ENCODE results near the gene RNASEH2C.
"Not testable (repeated sequence)": the region's sequence is repeated elsewhere in the genome, so short reads cannot be mapped to it uniquely, and the experiment has no call there.

The RNASEH2C gene

GRCh38 chr11:65720211-65720934 is at the start of gene RNASEH2C:
RNASEH2C (minus strand) TSS chr11:65720798; CDS start chr11:65720758, 40 bp downstream.
- peak; percentile 72 to 76 for DNase-seq

- DNase-seq = not testable (repeated sequence)
Measured at GRCh38 chr11:65767806-65768205, 47.2 kb upstream of the RNASEH2C start.

GRCh38 chr11:65767406-65767805 is 46.8 kb upstream of the RNASEH2C start:
- DNase-seq = no peak

- no peak for DNase-seq
Measured at GRCh38 chr11:65766535-65766934, 45.9 kb upstream of the RNASEH2C start.

GRCh38 chr11:65764434-65764833 is 43.8 kb upstream of the RNASEH2C start:
- DNase-seq = no peak

- DNase-seq = not testable (repeated sequence)
Measured at GRCh38 chr11:65762816-65763215, 42.2 kb upstream of the RNASEH2C start.

- DNase-seq = not testable (repeated sequence)
Measured at GRCh38 chr11:65762169-65762568, 41.6 kb upstream of the RNASEH2C start.

GRCh38 chr11:65745049-65745448 is 24.5 kb upstream of the RNASEH2C start:
- DNase-seq = no peak

GRCh38 chr11:65744699-65745042 is 24.1 kb upstream of the RNASEH2C start:
- no peak for DNase-seq

- peak; percentile 5 to 39 for DNase-seq
Measured at GRCh38 chr11:65744026-65744698, 23.6 kb upstream of the RNASEH2C start.

GRCh38 chr11:65743681-65744025 is 23.1 kb upstream of the RNASEH2C start:
- no peak for DNase-seq

- no peak for DNase-seq
Measured at GRCh38 chr11:65742353-65742752, 21.8 kb upstream of the RNASEH2C start.

- no peak for DNase-seq
Measured at GRCh38 chr11:65741185-65741584, 20.6 kb upstream of the RNASEH2C start.

GRCh38 chr11:65739022-65739421 is 18.4 kb upstream of the RNASEH2C start:
- no peak for DNase-seq

GRCh38 chr11:65736810-65737209 is 16.2 kb upstream of the RNASEH2C start:
- no peak for DNase-seq

GRCh38 chr11:65735111-65735510 is 14.5 kb upstream of the RNASEH2C start:
- not testable (repeated sequence) for DNase-seq

- DNase-seq = no peak
Measured at GRCh38 chr11:65730461-65730860, 9.9 kb upstream of the RNASEH2C start.

GRCh38 chr11:65727865-65728264 is 7.3 kb upstream of the RNASEH2C start:
- DNase-seq = no peak

GRCh38 chr11:65726660-65727059 is 6.1 kb upstream of the RNASEH2C start:
- DNase-seq = no peak

- no peak for DNase-seq
Measured at GRCh38 chr11:65722261-65722660, 1.7 kb upstream of the RNASEH2C start.

GRCh38 chr11:65719871-65720210 is 757 bp downstream of the RNASEH2C start:
- DNase-seq = peak in 1 of 2 donors; percentile 22

- DNase-seq = no peak
Measured at GRCh38 chr11:65718964-65719492, 1.6 kb downstream of the RNASEH2C start.

GRCh38 chr11:65718531-65718930 is 2.1 kb downstream of the RNASEH2C start:
- DNase-seq = no peak

GRCh38 chr11:65717906-65718305 is 2.7 kb downstream of the RNASEH2C start:
- no peak for DNase-seq

Measured in CD4-positive, alpha-beta T cell treated with Interleukin-4 for 1 hour (primary cell).